GM08714 (cell line): ENCODE measurements around the gene RNF141.

Experiments used
- H3K4me3 ChIP-seq: fragments of 200-500 bp; sonication (Bioruptor generic); 2 replicates; pipeline ENCODE4 v1.5.1; 2014; ENCODE audit warnings: mild to moderate bottlenecking, low read length, inconsistent platforms
- ZNF274 ChIP-seq: IDR thresholded peaks from 2 replicates; pipeline ENCODE4 v1.6.1; 2012; ENCODE audit warnings: mild to moderate bottlenecking, low read depth, low read length

Gene RNF141

DNA sequence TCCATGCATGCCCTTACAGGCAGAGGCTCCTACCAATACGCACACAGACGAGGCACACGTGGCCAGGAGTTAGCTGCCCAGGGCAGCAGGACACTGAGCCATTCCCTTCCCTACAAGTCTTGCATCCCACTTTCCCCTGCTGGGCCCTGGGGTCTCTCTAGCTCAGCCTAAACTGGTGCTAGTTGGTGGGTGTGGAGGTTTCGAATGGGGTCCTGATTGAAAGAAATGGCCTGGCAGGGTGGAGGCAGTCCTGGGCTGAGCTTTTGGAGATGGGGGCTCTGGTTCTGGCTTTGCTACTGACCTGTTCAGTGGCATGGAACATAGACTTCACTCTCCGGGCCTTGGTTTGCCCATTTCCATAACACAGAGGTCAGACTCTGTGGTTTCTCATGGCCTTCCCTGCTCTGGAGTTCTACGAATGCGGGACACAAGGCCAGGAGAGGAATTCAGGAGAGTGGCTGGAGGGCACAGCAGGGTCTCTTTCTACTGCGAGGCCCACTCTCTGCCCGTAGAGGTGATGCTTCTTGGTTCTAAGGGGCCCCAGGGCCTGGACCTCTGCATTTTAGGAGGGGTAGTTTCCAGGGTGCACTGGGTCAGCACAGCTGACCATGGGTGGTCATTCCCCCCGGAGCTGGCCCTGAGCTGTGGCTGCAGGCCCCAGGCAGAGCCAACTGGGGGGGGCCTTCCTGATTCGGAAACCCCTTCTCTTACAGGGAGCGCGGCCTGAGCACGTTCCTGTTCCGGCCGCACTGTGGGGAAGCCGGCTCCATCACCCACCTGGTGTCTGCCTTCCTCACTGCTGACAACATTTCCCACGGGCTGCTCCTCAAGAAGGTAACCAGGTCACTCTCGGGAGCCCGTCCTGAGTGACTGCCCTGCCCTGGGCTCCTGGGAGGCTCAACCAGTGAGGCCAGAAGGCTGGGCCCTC, 40.0 kb downstream of the RNF141 start:
- no peak overlapping the region for H3K4me3 ChIP-seq
- no peak for TF ChIP-seq ZNF274

DNA sequence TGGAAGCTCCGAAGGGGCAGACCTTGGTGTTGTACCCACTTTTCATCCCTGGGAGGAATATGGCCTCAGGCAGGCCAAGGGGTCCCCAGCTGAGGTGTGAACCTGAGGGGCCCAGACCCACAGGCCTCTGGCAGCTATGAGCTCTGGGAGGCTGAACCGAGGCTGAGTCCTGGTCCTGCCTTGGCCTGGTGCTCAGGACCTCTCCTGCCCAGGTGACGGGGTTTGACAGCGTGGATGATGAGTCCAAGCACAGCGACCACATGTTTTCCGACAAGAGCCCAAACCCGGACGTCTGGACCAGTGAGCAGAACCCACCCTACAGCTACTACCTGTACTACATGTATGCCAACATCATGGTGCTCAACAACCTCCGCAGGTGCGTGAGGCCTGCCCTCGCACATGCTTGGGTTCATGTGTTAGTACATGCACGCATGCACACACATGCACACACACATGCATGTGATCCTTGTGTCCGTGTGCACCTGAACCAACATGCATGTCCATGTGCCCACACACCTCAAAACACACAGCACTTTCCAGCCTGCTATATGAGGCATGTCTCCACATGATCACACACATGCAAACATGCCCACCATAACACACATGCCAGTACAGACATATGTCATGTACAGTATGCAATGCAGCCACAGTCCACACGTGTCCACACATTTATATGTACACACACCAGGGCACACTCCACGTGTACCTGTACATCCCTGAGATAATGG, 40.9 kb downstream of the RNF141 start:
- H3K4me3 ChIP-seq: no peak overlapping the region
- TF ChIP-seq ZNF274: no peak

- no peak overlapping the region for H3K4me3 ChIP-seq
- no peak for TF ChIP-seq ZNF274
These were observed 41.5 kb downstream of the RNF141 start for GRCh38 chr11:10499452-10499851.

- H3K4me3 ChIP-seq: no peak overlapping the region
- TF ChIP-seq ZNF274: no peak
These were observed 42.3 kb downstream of the RNF141 start for GRCh38 chr11:10498426-10499250.

GRCh38 chr11:10498022-10498400, 43.0 kb downstream of the RNF141 start:
- no peak overlapping the region for H3K4me3 ChIP-seq
- no peak for TF ChIP-seq ZNF274

GRCh38 chr11:10497371-10498021, 43.5 kb downstream of the RNF141 start:
- TF ChIP-seq ZNF274: no peak
- H3K4me3 ChIP-seq: no peak overlapping the region

DNA sequence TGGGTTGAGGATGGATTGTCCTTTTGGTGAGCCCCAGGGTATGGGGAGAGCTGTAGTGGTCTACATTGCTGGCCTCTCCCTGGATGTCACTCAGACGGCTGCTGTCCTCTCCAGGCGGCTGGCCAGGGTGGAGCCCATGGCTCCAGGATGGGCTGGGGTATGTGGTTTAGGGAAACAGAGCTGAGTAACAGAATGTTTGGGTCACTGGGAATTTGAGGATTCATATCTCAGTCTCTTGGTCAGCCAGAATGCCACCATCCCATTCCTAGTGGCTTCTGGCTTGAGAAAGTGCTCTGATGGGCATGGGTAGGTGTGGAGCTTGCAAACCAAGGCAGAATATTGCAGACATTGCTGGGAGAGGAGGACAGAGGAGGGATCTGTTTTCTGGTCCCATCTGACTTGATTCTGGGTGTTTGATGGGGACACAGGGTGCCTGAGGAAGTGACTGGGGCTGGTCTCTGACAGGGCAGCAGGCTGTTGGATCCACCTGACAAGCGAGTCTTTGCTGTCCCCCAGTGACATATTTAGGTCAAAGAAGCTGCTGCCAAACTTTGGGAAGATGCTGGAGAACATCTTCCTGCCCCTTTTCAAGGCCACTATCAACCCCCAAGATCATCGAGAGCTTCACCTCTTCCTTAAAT, 44.6 kb downstream of the RNF141 start:
- TF ChIP-seq ZNF274: no peak
- no peak overlapping the region for H3K4me3 ChIP-seq

GRCh38 chr11:10495464-10495786, 45.6 kb downstream of the RNF141 start:
- no peak overlapping the region for H3K4me3 ChIP-seq
- TF ChIP-seq ZNF274: no peak

GRCh38 chr11:10494636-10495463, 46.1 kb downstream of the RNF141 start:
- TF ChIP-seq ZNF274: no peak

GRCh38 chr11:10493041-10493663, 47.8 kb downstream of the RNF141 start:
- no peak for TF ChIP-seq ZNF274
- no peak overlapping the region for H3K4me3 ChIP-seq

More at GRCh38 chr11:10494636-10495463, 46.1 kb downstream of the RNF141 start:
- H3K4me3 ChIP-seq: no peak overlapping the region

DNA sequence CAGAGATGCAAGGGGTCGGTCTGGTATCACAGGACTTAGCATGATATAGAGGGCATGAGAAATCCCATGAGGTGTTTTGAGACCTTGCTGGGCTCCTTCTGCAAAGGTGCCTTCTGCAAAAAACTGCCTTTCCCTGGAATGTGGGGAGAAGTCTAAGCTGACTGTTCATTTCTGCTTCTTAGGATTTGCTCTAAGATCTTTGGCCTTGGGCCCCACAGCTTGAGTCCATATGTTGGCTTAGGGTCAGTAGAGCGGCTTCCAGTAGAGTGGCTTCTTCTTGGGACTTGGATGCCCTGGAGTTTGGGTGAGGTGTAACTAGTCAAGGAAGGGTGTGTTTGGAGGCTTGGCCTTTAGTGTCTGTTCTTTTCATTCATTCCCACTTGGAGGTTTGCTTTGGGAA, 48.9 kb downstream of the RNF141 start:
- no peak overlapping the region for H3K4me3 ChIP-seq
- no peak for TF ChIP-seq ZNF274
